ENCODE data around the gene ETV6.
"Not testable (repeated sequence)": the region's sequence is repeated elsewhere in the genome, so short reads cannot be mapped to it uniquely, and the experiment has no call there.

Gene ETV6

GRCh38 chr12:11897923-11898322, 248.4 kb downstream of the ETV6 start:
- Histone ChIP-seq H3K27ac (ENCODE audit: low read depth, low read length) (no peak overlapping the region), H3K36me3 (ENCODE audit: insufficient read depth, low read length) (no peaks in the 10 kb centered on the region), H2AFZ (ENCODE audit: low read length, unreplicated experiment) (no peak overlapping the region), H3K4me3 (ENCODE audit: low read depth, low read length) (no peak overlapping the region), H3K27me3 (ENCODE audit: insufficient read depth, low read length) (no peaks in the 10 kb centered on the region), H3K4me1 (ENCODE audit: control insufficient read depth, insufficient read depth, low read length, unreplicated experiment) (no peaks in the 10 kb centered on the region), H3K79me2 (ENCODE audit: control insufficient read depth, insufficient read depth, low read length, unreplicated experiment) (no peaks in the 10 kb centered on the region)

- no peaks in the 10 kb centered on the region for H3K4me1 ChIP-seq (ENCODE audit: control insufficient read depth, insufficient read depth, low read length, unreplicated experiment)
- H3K27ac ChIP-seq (ENCODE audit: low read depth, low read length): no peak overlapping the region
- H3K79me2 ChIP-seq (ENCODE audit: control insufficient read depth, insufficient read depth, low read length, unreplicated experiment): no peaks in the 10 kb centered on the region
- H3K4me3 ChIP-seq (ENCODE audit: low read depth, low read length): no peak overlapping the region
- peaks cover 13% of the 10 kb centered on the region; the same call in 1 of the 2 replicates for H3K27me3 ChIP-seq (ENCODE audit: insufficient read depth, low read length)
- no peaks in the 10 kb centered on the region for H3K36me3 ChIP-seq (ENCODE audit: insufficient read depth, low read length)
- no peak overlapping the region for H2AFZ ChIP-seq (ENCODE audit: low read length, unreplicated experiment)
Observed at GRCh38 chr12:11901701-11902524, 252.4 kb downstream of the ETV6 start.

- H3K4me1 ChIP-seq (ENCODE audit: control insufficient read depth, insufficient read depth, low read length, unreplicated experiment): no peaks in the 10 kb centered on the region
- no peaks in the 10 kb centered on the region for H3K79me2 ChIP-seq (ENCODE audit: control insufficient read depth, insufficient read depth, low read length, unreplicated experiment)
- no peak overlapping the region for H3K4me3 ChIP-seq (ENCODE audit: low read depth, low read length)
- H2AFZ ChIP-seq (ENCODE audit: low read length, unreplicated experiment): no peak overlapping the region
- H3K36me3 ChIP-seq (ENCODE audit: insufficient read depth, low read length): no peaks in the 10 kb centered on the region
- peaks cover 13% of the 10 kb centered on the region; the same call in 1 of the 2 replicates for H3K27me3 ChIP-seq (ENCODE audit: insufficient read depth, low read length)
- no peak overlapping the region for H3K27ac ChIP-seq (ENCODE audit: low read depth, low read length)
Observed at GRCh38 chr12:11902525-11902875, 253.0 kb downstream of the ETV6 start.

- Histone ChIP-seq H3K4me1 (ENCODE audit: control insufficient read depth, insufficient read depth, low read length, unreplicated experiment) (no peaks in the 10 kb centered on the region), H3K27me3 (ENCODE audit: insufficient read depth, low read length) (peaks cover 22% of the 10 kb centered on the region; the same call in 1 of the 2 replicates), H3K79me2 (ENCODE audit: control insufficient read depth, insufficient read depth, low read length, unreplicated experiment) (no peaks in the 10 kb centered on the region), H3K4me3 (ENCODE audit: low read depth, low read length) (no peak overlapping the region), H3K27ac (ENCODE audit: low read depth, low read length) (no peak overlapping the region), H2AFZ (ENCODE audit: low read length, unreplicated experiment) (no peak overlapping the region), H3K36me3 (ENCODE audit: insufficient read depth, low read length) (no peaks in the 10 kb centered on the region)
Observed at GRCh38 chr12:11904124-11904523, 254.7 kb downstream of the ETV6 start.

GRCh38 chr12:11905534-11905933, 256.1 kb downstream of the ETV6 start:
- no peak overlapping the region for H3K4me3 ChIP-seq (ENCODE audit: low read depth, low read length)
- no peak overlapping the region for H2AFZ ChIP-seq (ENCODE audit: low read length, unreplicated experiment)
- H3K27me3 ChIP-seq (ENCODE audit: insufficient read depth, low read length): peaks cover 22% of the 10 kb centered on the region; the same call in 1 of the 2 replicates
- no peaks in the 10 kb centered on the region for H3K36me3 ChIP-seq (ENCODE audit: insufficient read depth, low read length)
- H3K4me1 ChIP-seq (ENCODE audit: control insufficient read depth, insufficient read depth, low read length, unreplicated experiment): no peaks in the 10 kb centered on the region
- no peak overlapping the region for H3K27ac ChIP-seq (ENCODE audit: low read depth, low read length)
- H3K79me2 ChIP-seq (ENCODE audit: control insufficient read depth, insufficient read depth, low read length, unreplicated experiment): no peaks in the 10 kb centered on the region

GRCh38 chr12:11906286-11906935, 256.9 kb downstream of the ETV6 start:
- Histone ChIP-seq H3K36me3 (ENCODE audit: insufficient read depth, low read length) (no peaks in the 10 kb centered on the region), H3K79me2 (ENCODE audit: control insufficient read depth, insufficient read depth, low read length, unreplicated experiment) (no peaks in the 10 kb centered on the region), H3K27ac (ENCODE audit: low read depth, low read length) (no peak overlapping the region), H2AFZ (ENCODE audit: low read length, unreplicated experiment) (no peak overlapping the region), H3K4me3 (ENCODE audit: low read depth, low read length) (no peak overlapping the region), H3K27me3 (ENCODE audit: insufficient read depth, low read length) (peaks cover 22% of the 10 kb centered on the region; the same call in 1 of the 2 replicates), H3K4me1 (ENCODE audit: control insufficient read depth, insufficient read depth, low read length, unreplicated experiment) (no peaks in the 10 kb centered on the region)

- Histone ChIP-seq H2AFZ (ENCODE audit: low read length, unreplicated experiment) (no peak overlapping the region), H3K79me2 (ENCODE audit: control insufficient read depth, insufficient read depth, low read length, unreplicated experiment) (no peaks in the 10 kb centered on the region), H3K36me3 (ENCODE audit: insufficient read depth, low read length) (no peaks in the 10 kb centered on the region), H3K27ac (ENCODE audit: low read depth, low read length) (no peak overlapping the region), H3K4me1 (ENCODE audit: control insufficient read depth, insufficient read depth, low read length, unreplicated experiment) (no peaks in the 10 kb centered on the region), H3K4me3 (ENCODE audit: low read depth, low read length) (no peak overlapping the region), H3K27me3 (ENCODE audit: insufficient read depth, low read length) (peaks cover 22% of the 10 kb centered on the region; the same call in 1 of the 2 replicates)
Observed at GRCh38 chr12:11907625-11908024, 258.2 kb downstream of the ETV6 start.

GRCh38 chr12:11909406-11909805, 259.9 kb downstream of the ETV6 start:
- H3K36me3 ChIP-seq (ENCODE audit: insufficient read depth, low read length); H3K79me2 ChIP-seq (ENCODE audit: control insufficient read depth, insufficient read depth, low read length, unreplicated experiment); H2AFZ ChIP-seq (ENCODE audit: low read length, unreplicated experiment); H3K4me1 ChIP-seq (ENCODE audit: control insufficient read depth, insufficient read depth, low read length, unreplicated experiment); H3K4me3 ChIP-seq (ENCODE audit: low read depth, low read length); H3K27ac ChIP-seq (ENCODE audit: low read depth, low read length): not testable (repeated sequence)
- H3K27me3 ChIP-seq (ENCODE audit: insufficient read depth, low read length): peaks cover 11% of the 10 kb centered on the region; the same call in 1 of the 2 replicates

- H3K36me3 ChIP-seq (ENCODE audit: insufficient read depth, low read length): no peaks in the 10 kb centered on the region
- no peak overlapping the region for H3K27ac ChIP-seq (ENCODE audit: low read depth, low read length)
- H3K27me3 ChIP-seq (ENCODE audit: insufficient read depth, low read length): peaks cover 39% of the 10 kb centered on the region
- no peak overlapping the region for H2AFZ ChIP-seq (ENCODE audit: low read length, unreplicated experiment)
- H3K79me2 ChIP-seq (ENCODE audit: control insufficient read depth, insufficient read depth, low read length, unreplicated experiment): no peaks in the 10 kb centered on the region
- no peaks in the 10 kb centered on the region for H3K4me1 ChIP-seq (ENCODE audit: control insufficient read depth, insufficient read depth, low read length, unreplicated experiment)
- H3K4me3 ChIP-seq (ENCODE audit: low read depth, low read length): no peak overlapping the region
Observed at GRCh38 chr12:11916113-11916512, 266.6 kb downstream of the ETV6 start.

- Histone ChIP-seq H3K27me3 (ENCODE audit: insufficient read depth, low read length) (peaks cover 45% of the 10 kb centered on the region), H3K36me3 (ENCODE audit: insufficient read depth, low read length) (no peaks in the 10 kb centered on the region), H3K79me2 (ENCODE audit: control insufficient read depth, insufficient read depth, low read length, unreplicated experiment) (no peaks in the 10 kb centered on the region), H3K4me1 (ENCODE audit: control insufficient read depth, insufficient read depth, low read length, unreplicated experiment) (no peaks in the 10 kb centered on the region), H2AFZ (ENCODE audit: low read length, unreplicated experiment) (no peak overlapping the region), H3K27ac (ENCODE audit: low read depth, low read length) (no peak overlapping the region), H3K4me3 (ENCODE audit: low read depth, low read length) (no peak overlapping the region)
Observed at GRCh38 chr12:11916771-11917170, 267.3 kb downstream of the ETV6 start.

- peaks cover 53% of the 10 kb centered on the region for H3K27me3 ChIP-seq (ENCODE audit: insufficient read depth, low read length)
- H2AFZ ChIP-seq (ENCODE audit: low read length, unreplicated experiment): no peak overlapping the region
- no peak overlapping the region for H3K4me3 ChIP-seq (ENCODE audit: low read depth, low read length)
- no peak overlapping the region for H3K27ac ChIP-seq (ENCODE audit: low read depth, low read length)
- H3K36me3 ChIP-seq (ENCODE audit: insufficient read depth, low read length): no peaks in the 10 kb centered on the region
- H3K79me2 ChIP-seq (ENCODE audit: control insufficient read depth, insufficient read depth, low read length, unreplicated experiment): no peaks in the 10 kb centered on the region
- no peaks in the 10 kb centered on the region for H3K4me1 ChIP-seq (ENCODE audit: control insufficient read depth, insufficient read depth, low read length, unreplicated experiment)
Observed at GRCh38 chr12:11917501-11917900, 268.0 kb downstream of the ETV6 start.

Data from ACC112 (cell line).